Fibroblast of mammary gland (primary cell): ENCODE results near the gene GSN.
A peak's percentile ranks its signal among the peaks of the same experiment; 100 is the strongest.

Source experiments
- DNase-seq: peaks from one replicate; pipeline ENCODE4 v3.0.0-alpha.2; 2010; ENCODE audit warnings: low read depth
- H3K4me3 ChIP-seq: 2 replicates; pipeline ENCODE4 v1.5.1; 2011; ENCODE audit warnings: low read depth, mild to moderate bottlenecking, low read length, moderate library complexity; ENCODE audit not compliant: control insufficient read depth
- CTCF ChIP-seq: conservative IDR thresholded peaks from 2 replicates; pipeline ENCODE4 v1.5.1; 2011; ENCODE audit warnings: low read depth, low read length, inconsistent platforms; ENCODE audit not compliant: control insufficient read depth, insufficient read depth

The GSN gene

GRCh38 chr9:121366611-121367192 is 98.7 kb downstream of the GSN start:
- H3K4me3 ChIP-seq, result no peak overlapping the region
- no peak for TF ChIP-seq CTCF
- DNase-seq, result no peak

- TF ChIP-seq CTCF, result no peak
- no peak for DNase-seq
- H3K4me3 ChIP-seq, result peak overlapping the region; percentile 54
These were observed 99.6 kb downstream of the GSN start for GRCh38 chr9:121367306-121368137.

- no peak for DNase-seq
- H3K4me3 ChIP-seq, result peak overlapping the region; percentile 54
- TF ChIP-seq CTCF, result no peak
These were observed 100.2 kb downstream of the GSN start for GRCh38 chr9:121368138-121368522.

- no peak for TF ChIP-seq CTCF
- no peak for DNase-seq
- H3K4me3 ChIP-seq, result peak overlapping the region; percentile 54
These were observed 100.8 kb downstream of the GSN start for GRCh38 chr9:121368745-121369144.

GRCh38 chr9:121369595-121370265 is 101.8 kb downstream of the GSN start, which contains the start of gene STOM:
Gene STOM (minus strand): TSS chr9:121370250. CDS start chr9:121370187, 63 bp downstream.
- peak; percentile 90 for DNase-seq
- TF ChIP-seq CTCF, result no peak
- H3K4me3 ChIP-seq, result peak within 1 kb of the TSS; percentile 54

GRCh38 chr9:121371495-121372061 is 103.6 kb downstream of the GSN start:
- DNase-seq, result no peak
- TF ChIP-seq CTCF, result no peak
- H3K4me3 ChIP-seq, result no peak overlapping the region
